ENCODE data around the gene CBX4. TPM values are rescaled to one million over a fixed set of nuclear protein-coding genes. Genes with fewer than 3 reads are reported as not detected.
A peak's percentile ranks its signal among the peaks of the same experiment; 100 is the strongest.

Gene CBX4
- total and polyA plus RNA-seq, 7 experiments from 2014 or later, result 4.0 to 134 (median 78.3) TPM

DNA sequence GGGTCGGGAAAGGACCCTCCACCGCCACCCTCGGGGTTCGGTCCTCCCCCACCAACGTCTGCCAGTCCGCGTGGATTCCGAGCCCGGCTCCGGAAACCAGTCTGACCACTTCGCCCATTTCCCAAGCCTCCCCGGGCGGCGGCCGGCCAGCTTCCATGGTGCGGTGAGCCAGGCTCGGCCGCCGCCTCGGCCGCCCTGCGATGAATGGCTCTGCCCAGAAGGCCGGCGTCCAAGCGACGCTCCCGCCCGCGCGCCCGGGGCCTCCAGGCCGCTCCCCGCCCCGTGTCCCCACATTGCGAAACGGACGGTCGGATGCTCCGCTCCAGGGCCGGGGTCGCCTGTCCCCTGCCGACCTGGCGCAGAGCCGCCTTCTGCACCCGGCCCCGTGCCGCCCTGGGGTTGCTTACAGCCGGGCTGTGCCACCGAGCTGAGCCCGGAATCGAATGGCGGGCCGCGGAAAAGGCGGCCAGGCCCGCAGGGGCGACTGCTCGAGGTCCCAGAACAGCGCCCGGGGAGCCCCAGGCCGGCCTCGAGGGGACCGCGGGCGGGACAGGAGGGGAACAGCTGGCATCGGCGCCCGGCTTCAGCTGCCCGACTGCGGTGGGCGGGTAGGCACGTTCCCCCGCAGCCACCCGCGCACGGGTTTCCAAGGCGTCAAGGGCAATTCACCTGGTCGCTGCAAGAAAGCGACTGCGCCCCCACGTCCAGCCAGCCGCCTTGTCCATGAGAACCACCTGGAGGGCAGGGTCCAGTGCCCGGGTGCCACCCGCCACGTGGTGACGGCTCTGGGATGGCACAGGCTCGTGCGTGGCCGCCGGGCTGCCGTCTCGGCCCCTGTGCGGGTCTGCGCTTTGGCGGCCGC is 24.0 kb downstream of the CBX4 start:
- peaks cover 17 to 32% (median 25%) of the 10 kb centered on the region in 7 donors for H3K4me1 Mint-ChIP-seq
- POLR2A ChIA-PET, result interaction anchor here (1.7 to 6.4 kb wide), 2 partner anchors 22 to 25 kb away, joined by 6 to 51 read pairs; partner anchors contain the start of gene CBX4
- peaks cover 23 to 37% of the 10 kb centered on the region in 2 donors for H3K4me1 ChIP-seq (ENCODE audit: control insufficient read depth in 2 of 2, insufficient read depth in 2 of 2, low read length in 2 of 2)
- no peaks in the 10 kb centered on the region for H3K36me3 ChIP-seq (ENCODE audit: control insufficient read depth in 2 of 3, insufficient read depth in 3 of 3, low read length in 3 of 3)
- H3K27me3 ChIP-seq (ENCODE audit: control insufficient read depth in 2 of 2, insufficient read depth in 2 of 2, low read length in 2 of 2), result peaks cover 28 to 42% of the 10 kb centered on the region in 2 donors
- H3K4me3 Mint-ChIP-seq, result no peak overlapping the region
- peaks cover 26 to 72% (median 43%) of the 10 kb centered on the region in 5 donors for H3K27me3 Mint-ChIP-seq
- peaks cover 0 to 4% (median 0%) of the 10 kb centered on the region in 5 donors for H3K36me3 Mint-ChIP-seq
- intact Hi-C loops (cut with micrococcal nuclease), result loop anchor here (1.0 to 10.0 kb wide), 6 partner anchors 24 to 1697 kb away; partner anchors contain the start of genes ACTG1 (in 1 of the 2), BAHCC1 (in 1 of the 2), CBX2 (in 1 of the 2) and CBX4 (in 1 of the 2)
- H3K27ac Mint-ChIP-seq, result peak overlapping the region in 1 of 9 donors; percentile 42
- no peak overlapping the region for H3K4me3 ChIP-seq (ENCODE audit: low read length)
- DNase-seq, result peak in 1 of 9 donors; percentile 44
- H3K27ac ChIP-seq (ENCODE audit: low read depth, low read length), result no peak overlapping the region
- no peaks in the 10 kb centered on the region for H3K9me3 ChIP-seq (ENCODE audit: control insufficient read depth in 2 of 3, low read length in 3 of 3)
- H3K9me3 Mint-ChIP-seq, result peaks cover 0 to 2% (median 0%) of the 10 kb centered on the region in 11 donors
- CTCF ChIA-PET, result no interaction called here
- no peak for ATAC-seq

- Histone ChIP-seq H3K9me3 (ENCODE audit: control insufficient read depth in 2 of 3, low read length in 3 of 3) (no peaks in the 10 kb centered on the region), H3K36me3 (ENCODE audit: control insufficient read depth in 2 of 3, insufficient read depth in 3 of 3, low read length in 3 of 3) (no peaks in the 10 kb centered on the region), H3K4me3 (ENCODE audit: low read length) (no peak overlapping the region), H3K27me3 (ENCODE audit: control insufficient read depth in 2 of 2, insufficient read depth in 2 of 2, low read length in 2 of 2) (peaks cover 29 to 44% of the 10 kb centered on the region in 2 donors), H3K4me1 (ENCODE audit: control insufficient read depth in 2 of 2, insufficient read depth in 2 of 2, low read length in 2 of 2) (peaks cover 23 to 37% of the 10 kb centered on the region in 2 donors), H3K27ac (ENCODE audit: low read depth, low read length) (no peak overlapping the region)
- ATAC-seq (no peak), DNase-seq (no peak)
- intact Hi-C loops (cut with micrococcal nuclease), result loop anchor here (5.0 to 10.0 kb wide), 5 partner anchors 37 to 1698 kb away; partner anchors contain the start of genes ACTG1 (in 1 of the 2), BAHCC1 (in 1 of the 2) and CBX2 (in 1 of the 2)
- peak overlapping the region; percentile 42 to 81 (median 62) for H3K4me3 Mint-ChIP-seq
- ChIA-PET CTCF (no interaction called here), POLR2A (interaction anchor here (1.6 to 6.4 kb wide), 4 partner anchors 10 to 26 kb away, joined by 5 to 51 read pairs (median 10); partner anchors contain the start of gene CBX4)
- peaks cover 0 to 4% (median 0%) of the 10 kb centered on the region in 5 donors for H3K36me3 Mint-ChIP-seq
- peaks cover 17 to 32% (median 25%) of the 10 kb centered on the region in 7 donors for H3K4me1 Mint-ChIP-seq
- peak overlapping the region in 3 of 9 donors; percentile 31 to 81 (median 60) for H3K27ac Mint-ChIP-seq
- peaks cover 0 to 2% (median 0%) of the 10 kb centered on the region in 11 donors for H3K9me3 Mint-ChIP-seq
- peaks cover 27 to 70% (median 43%) of the 10 kb centered on the region in 5 donors for H3K27me3 Mint-ChIP-seq
Measured at GRCh38 chr17:79814127-79814973, 24.9 kb downstream of the CBX4 start.

DNA sequence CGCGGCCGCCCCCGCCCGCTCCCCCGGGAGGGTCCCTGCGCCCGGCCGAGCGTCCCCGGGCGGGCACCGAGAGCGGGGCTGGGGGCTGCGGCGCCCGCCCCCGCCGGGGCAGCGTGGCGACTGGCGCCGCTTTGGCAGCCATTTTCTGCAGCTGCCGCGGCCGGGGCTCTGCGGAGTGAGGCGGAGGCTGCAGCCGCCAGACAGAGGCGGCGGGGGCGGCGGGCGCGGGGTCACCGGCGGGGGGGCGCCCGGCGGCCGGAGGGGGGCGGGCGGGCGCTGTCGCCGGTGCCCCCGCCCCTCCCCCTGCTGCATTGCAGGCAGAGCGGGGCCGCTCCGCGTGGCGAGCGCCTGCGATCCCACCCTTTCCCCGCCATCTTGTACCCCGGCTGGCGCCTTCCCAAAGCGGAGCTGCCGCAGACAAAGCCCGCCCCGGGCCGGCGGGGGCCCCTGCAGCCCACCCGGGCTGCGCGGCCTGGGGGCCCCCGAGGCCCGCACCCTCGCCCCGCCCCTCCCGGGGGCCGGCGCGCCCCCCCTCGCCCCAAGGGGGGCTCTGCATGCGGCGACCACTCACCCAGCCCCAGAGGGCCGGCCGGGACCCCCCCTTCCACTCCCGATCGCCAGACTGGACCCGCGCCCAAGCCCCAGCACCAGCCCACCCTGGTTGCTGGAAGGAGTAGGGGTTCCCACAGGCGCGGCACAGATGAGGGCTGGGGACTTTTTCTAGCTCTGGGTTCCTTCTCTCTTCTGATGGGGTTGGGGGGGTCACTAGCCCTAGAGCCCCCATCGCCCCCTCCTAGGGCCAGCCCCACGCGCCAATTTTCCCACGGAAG is 25.7 kb downstream of the CBX4 start:
- Histone ChIP-seq H3K36me3 (ENCODE audit: control insufficient read depth in 2 of 3, insufficient read depth in 3 of 3, low read length in 3 of 3) (no peaks in the 10 kb centered on the region), H3K4me1 (ENCODE audit: control insufficient read depth in 2 of 2, insufficient read depth in 2 of 2, low read length in 2 of 2) (peaks cover 23 to 43% of the 10 kb centered on the region in 2 donors), H3K27me3 (ENCODE audit: control insufficient read depth in 2 of 2, insufficient read depth in 2 of 2, low read length in 2 of 2) (peaks cover 38 to 51% of the 10 kb centered on the region in 2 donors), H3K9me3 (ENCODE audit: control insufficient read depth in 2 of 3, low read length in 3 of 3) (no peaks in the 10 kb centered on the region), H3K4me3 (ENCODE audit: low read length) (no peak overlapping the region), H3K27ac (ENCODE audit: low read depth, low read length) (no peak overlapping the region)
- Mint-ChIP-seq H3K27ac (no peak overlapping the region), H3K27me3 (peaks cover 35 to 70% (median 49%) of the 10 kb centered on the region in 5 donors), H3K4me3 (peak overlapping the region in 6 of 10 donors; percentile 17 to 81 (median 48)), H3K4me1 (peaks cover 18 to 41% (median 32%) of the 10 kb centered on the region in 7 donors), H3K36me3 (peaks cover 0 to 4% (median 0%) of the 10 kb centered on the region in 5 donors), H3K9me3 (peaks cover 0 to 2% (median 0%) of the 10 kb centered on the region in 11 donors)
- intact Hi-C loops (cut with micrococcal nuclease), result loop anchor here (5.0 to 10.0 kb wide), 5 partner anchors 36 to 1699 kb away; partner anchors contain the start of genes ACTG1 (in 1 of the 2), BAHCC1 (in 1 of the 2) and CBX2 (in 1 of the 2)
- CTCF ChIA-PET, result interaction anchor here (1.3 kb wide), 1 partner anchor 22 kb away, joined by 3 read pairs; no protein-coding TSS in a partner anchor
- ATAC-seq (no peak), DNase-seq (no peak)
- POLR2A ChIA-PET, result interaction anchor here (1.0 to 6.4 kb wide), 7 partner anchors 9 to 27 kb away, joined by 3 to 51 read pairs (median 7); partner anchors contain the start of genes CBX4 and CBX8

- Mint-ChIP-seq H3K27ac (peak overlapping the region in 7 of 9 donors; percentile 12 to 79 (median 58)), H3K27me3 (peaks cover 45 to 70% (median 53%) of the 10 kb centered on the region in 5 donors), H3K4me1 (peaks cover 18 to 41% (median 32%) of the 10 kb centered on the region in 7 donors), H3K4me3 (peak overlapping the region; percentile 48 to 79 (median 68)), H3K36me3 (peaks cover 0 to 4% (median 0%) of the 10 kb centered on the region in 5 donors), H3K9me3 (peaks cover 0 to 2% (median 0%) of the 10 kb centered on the region in 11 donors)
- Histone ChIP-seq H3K36me3 (ENCODE audit: control insufficient read depth in 2 of 3, insufficient read depth in 3 of 3, low read length in 3 of 3) (no peaks in the 10 kb centered on the region), H3K9me3 (ENCODE audit: control insufficient read depth in 2 of 3, low read length in 3 of 3) (no peaks in the 10 kb centered on the region), H3K27ac (ENCODE audit: low read depth, low read length) (no peak overlapping the region), H3K27me3 (ENCODE audit: control insufficient read depth in 2 of 2, insufficient read depth in 2 of 2, low read length in 2 of 2) (peaks cover 40 to 59% of the 10 kb centered on the region in 2 donors), H3K4me1 (ENCODE audit: control insufficient read depth in 2 of 2, insufficient read depth in 2 of 2, low read length in 2 of 2) (peaks cover 23 to 43% of the 10 kb centered on the region in 2 donors), H3K4me3 (ENCODE audit: low read length) (no peak overlapping the region)
- ChIA-PET POLR2A (interaction anchor here (0.9 to 6.4 kb wide), 11 partner anchors 8 to 36 kb away, joined by 3 to 51 read pairs (median 6); partner anchors contain the start of genes CBX4 and CBX8), CTCF (interaction anchor here (0.9 to 1.3 kb wide), 2 partner anchors 23 to 27 kb away, joined by 3 to 4 read pairs; partner anchors contain the start of gene CBX4)
- ATAC-seq (no peak), DNase-seq (no peak)
- intact Hi-C loops (cut with micrococcal nuclease), result loop anchor here (5.0 to 10.0 kb wide), 5 partner anchors 35 to 1700 kb away; partner anchors contain the start of genes ACTG1 (in 1 of the 2), BAHCC1 (in 1 of the 2) and CBX2 (in 1 of the 2)
Measured at GRCh38 chr17:79812353-79813258, 26.6 kb downstream of the CBX4 start.
